Loucy (cell line): ENCODE data around the gene SNRPD1.
"Not testable (repeated sequence)": the region's sequence is repeated elsewhere in the genome, so short reads cannot be mapped to it uniquely, and the experiment has no call there.

ENCODE experiments used
- H2AFZ ChIP-seq: fragments of 200-600 bp; sonication (generic); 2 replicates; pipeline ENCODE4 v1.6.0; 2016; ENCODE audit warnings: antibody characterized with exemption, mild to moderate bottlenecking, low read length, moderate library complexity
- H3F3A ChIP-seq: fragments of 200-600 bp; 2 replicates; pipeline ENCODE4 v1.6.0; 2016; ENCODE audit warnings: antibody characterized with exemption, low read depth, mild to moderate bottlenecking
- H3K27me3 ChIP-seq: fragments of 200-600 bp; sonication (generic); 2 replicates; pipeline ENCODE4 v1.6.1; 2014; ENCODE audit warnings: low read length, mild to moderate bottlenecking; ENCODE audit not compliant: insufficient read depth, poor library complexity, severe bottlenecking
- H3K36me3 ChIP-seq: fragments of 200-600 bp; sonication (generic); 2 replicates; pipeline ENCODE4 v1.6.1; 2016; ENCODE audit warnings: low read length; ENCODE audit not compliant: insufficient read depth
- H3K4me1 ChIP-seq: fragments of 200-600 bp; sonication (generic); 2 replicates; pipeline ENCODE4 v1.5.1; 2014; ENCODE audit warnings: low read length, mild to moderate bottlenecking; ENCODE audit not compliant: insufficient read depth, poor library complexity, severe bottlenecking
- H3K4me2 ChIP-seq: fragments of 200-600 bp; sonication (generic); 2 replicates; pipeline ENCODE4 v1.6.0; 2014; ENCODE audit warnings: antibody characterized with exemption, low read length, low read depth, mild to moderate bottlenecking; ENCODE audit not compliant: poor library complexity, severe bottlenecking
- H3K4me3 ChIP-seq: fragments of 200-600 bp; sonication (generic); 2 replicates; pipeline ENCODE4 v1.5.1; 2014; ENCODE audit warnings: low read length, mild to moderate bottlenecking, mixed read lengths; ENCODE audit not compliant: poor library complexity, severe bottlenecking
- H3K79me2 ChIP-seq: fragments of 200-600 bp; sonication (generic); 2 replicates; pipeline ENCODE4 v1.6.1; 2014; ENCODE audit warnings: low read length; ENCODE audit not compliant: insufficient read depth
- H3K9ac ChIP-seq: fragments of 200-600 bp; sonication (generic); 2 replicates; pipeline ENCODE4 v1.6.0; 2014; ENCODE audit warnings: mild to moderate bottlenecking, low read depth, low read length, moderate library complexity; ENCODE audit not compliant: poor library complexity, severe bottlenecking
- H3K9me2 ChIP-seq: fragments of 200-600 bp; sonication (generic); replicated peaks from 2 replicates; pipeline ENCODE4 v1.6.1; 2016; ENCODE audit warnings: low read depth, low read length, mixed read lengths
- H3K9me3 ChIP-seq: fragments of 200-600 bp; sonication (generic); 2 replicates; pipeline ENCODE4 v1.6.1; 2014; ENCODE audit warnings: mild to moderate bottlenecking, antibody characterized with exemption, low read length, low read depth; ENCODE audit not compliant: insufficient read depth
- H4K20me1 ChIP-seq: fragments of 200-600 bp; sonication (generic); 2 replicates; pipeline ENCODE4 v1.6.0; 2014; ENCODE audit warnings: antibody characterized with exemption, low read length, mild to moderate bottlenecking; ENCODE audit not compliant: insufficient read depth, poor library complexity, severe bottlenecking
- CTCF ChIP-seq: fragments of 200-600 bp; sonication (generic); conservative IDR thresholded peaks from 2 replicates; pipeline ENCODE4 v1.5.1; 2014; ENCODE audit warnings: mild to moderate bottlenecking, antibody characterized with exemption, low read length
- EZH2phosphoT487 ChIP-seq: fragments of 200-600 bp; IDR thresholded peaks from 2 replicates; pipeline ENCODE4 v1.6.1; 2018; ENCODE audit warnings: antibody characterized with exemption, mild to moderate bottlenecking, moderate library complexity, borderline replicate concordance

SNRPD1 gene

GRCh38 chr18:21664069-21664468 is 52.0 kb downstream of the SNRPD1 start:
- Histone ChIP-seq H3K27me3 (no peaks in the 10 kb centered on the region), H2AFZ (no peak overlapping the region), H4K20me1 (no peaks in the 10 kb centered on the region), H3K36me3 (peaks cover 6% of the 10 kb centered on the region; the same call in 1 of the 2 replicates), H3K79me2 (no peaks in the 10 kb centered on the region), H3K4me1 (no peaks in the 10 kb centered on the region), H3K4me2 (no peak overlapping the region), H3K9ac (no peak overlapping the region), H3K9me3 (no peaks in the 10 kb centered on the region), H3K9me2 (no peaks in the 10 kb centered on the region), H3K4me3 (no peak overlapping the region), H3F3A (no peaks in the 10 kb centered on the region)
- TF ChIP-seq EZH2phosphoT487 (no peak), CTCF (no peak)

GRCh38 chr18:21669736-21670285 is 57.7 kb downstream of the SNRPD1 start:
- H3K36me3 ChIP-seq, result no peaks in the 10 kb centered on the region; the same call in 1 of the 2 replicates

GRCh38 chr18:21672521-21673267 is 60.6 kb downstream of the SNRPD1 start:
- Histone ChIP-seq H3K4me3 (no peak overlapping the region), H3K9ac (no peak overlapping the region), H3F3A (no peaks in the 10 kb centered on the region), H3K79me2 (no peaks in the 10 kb centered on the region), H3K27me3 (no peaks in the 10 kb centered on the region), H4K20me1 (no peaks in the 10 kb centered on the region), H3K4me2 (no peak overlapping the region), H3K36me3 (no peaks in the 10 kb centered on the region; the same call in 1 of the 2 replicates), H2AFZ (no peak overlapping the region), H3K4me1 (no peaks in the 10 kb centered on the region), H3K9me3 (no peaks in the 10 kb centered on the region), H3K9me2 (no peaks in the 10 kb centered on the region)
- TF ChIP-seq EZH2phosphoT487 (no peak), CTCF (no peak)

More at GRCh38 chr18:21669736-21670285, 57.7 kb downstream of the SNRPD1 start:
- no peaks in the 10 kb centered on the region for H3K4me1 ChIP-seq
- H3K9ac ChIP-seq, result no peak overlapping the region
- TF ChIP-seq CTCF, result no peak
- no peak for TF ChIP-seq EZH2phosphoT487
- no peaks in the 10 kb centered on the region for H3K9me3 ChIP-seq
- H3K9me2 ChIP-seq, result no peaks in the 10 kb centered on the region
- no peak overlapping the region for H2AFZ ChIP-seq
- no peaks in the 10 kb centered on the region for H3K79me2 ChIP-seq
- H4K20me1 ChIP-seq, result no peaks in the 10 kb centered on the region
- no peak overlapping the region for H3K4me3 ChIP-seq
- no peaks in the 10 kb centered on the region for H3F3A ChIP-seq
- no peaks in the 10 kb centered on the region for H3K27me3 ChIP-seq
- H3K4me2 ChIP-seq, result no peak overlapping the region

- not testable (repeated sequence) for H3K79me2 ChIP-seq, H3F3A ChIP-seq, H3K4me2 ChIP-seq, H3K27me3 ChIP-seq, H4K20me1 ChIP-seq, H3K9me3 ChIP-seq, H3K9me2 ChIP-seq, H3K36me3 ChIP-seq, H2AFZ ChIP-seq, H3K4me3 ChIP-seq, H3K9ac ChIP-seq
- peaks cover 11% of the 10 kb centered on the region for H3K4me1 ChIP-seq
These were observed 63.2 kb downstream of the SNRPD1 start for GRCh38 chr18:21675354-21675753.
